ENCODE data around the gene PTK6.
A peak's percentile ranks its signal among the peaks of the same experiment; 100 is the strongest.

PTK6 gene

DNA sequence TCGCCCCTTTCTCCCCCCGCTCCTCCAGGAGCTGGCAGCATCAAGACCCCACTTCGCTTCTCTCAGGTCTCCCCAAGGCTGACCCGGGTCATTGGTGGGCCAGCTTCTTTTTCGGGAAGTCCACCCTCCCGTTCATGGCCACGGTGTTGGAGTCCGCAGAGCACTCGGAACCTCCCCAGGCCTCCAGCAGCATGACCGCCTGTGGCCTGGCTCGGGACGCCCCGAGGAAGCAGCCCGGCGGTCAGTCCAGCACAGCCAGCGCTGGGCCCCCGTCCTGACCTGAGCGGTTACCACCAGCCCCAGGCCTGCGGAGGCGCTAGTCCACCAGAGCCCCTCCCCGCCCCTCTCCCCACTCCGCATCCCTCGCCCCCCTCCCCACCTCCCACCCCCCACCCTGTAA is 15.6 kb downstream of the PTK6 start:
- H3K36me3 ChIP-seq (ENCODE audit: control insufficient read depth in 2 of 2, insufficient read depth in 1 of 2, low read length in 2 of 2): peaks cover 0 to 24% of the 10 kb centered on the region in 2 experiments; a peak in 1 of 3 replicates
- peak overlapping the region; percentile 71 for H3K4me3 ChIP-seq (ENCODE audit: low read depth, low read length)
- TF ChIP-seq ZNF214 (tag by site-specific recombination; IDR thresholded peaks at IDR 0.05; ENCODE audit: borderline replicate concordance) (no peak), GLIS2 (tag by site-specific recombination; IDR thresholded peaks at IDR 0.05) (no peak), ZNF302 (tag by site-specific recombination; IDR thresholded peaks at IDR 0.05; ENCODE audit: low read depth) (no peak), ZNF473 (tag by site-specific recombination; IDR thresholded peaks at IDR 0.05) (no peak), ZNF132 (tag by site-specific recombination; IDR thresholded peaks at IDR 0.05; ENCODE audit: borderline replicate concordance) (no peak), ZNF596 (tag by site-specific recombination; IDR thresholded peaks at IDR 0.05) (no peak), OVOL3 (tag by site-specific recombination; IDR thresholded peaks at IDR 0.05) (no peak), ZBTB8A (tag by site-specific recombination; IDR thresholded peaks at IDR 0.05) (no peak), ZNF529 (tag by site-specific recombination; IDR thresholded peaks at IDR 0.05; ENCODE audit: insufficient replicate concordance) (no peak)
- TF ChIP-seq, protein P1, sequence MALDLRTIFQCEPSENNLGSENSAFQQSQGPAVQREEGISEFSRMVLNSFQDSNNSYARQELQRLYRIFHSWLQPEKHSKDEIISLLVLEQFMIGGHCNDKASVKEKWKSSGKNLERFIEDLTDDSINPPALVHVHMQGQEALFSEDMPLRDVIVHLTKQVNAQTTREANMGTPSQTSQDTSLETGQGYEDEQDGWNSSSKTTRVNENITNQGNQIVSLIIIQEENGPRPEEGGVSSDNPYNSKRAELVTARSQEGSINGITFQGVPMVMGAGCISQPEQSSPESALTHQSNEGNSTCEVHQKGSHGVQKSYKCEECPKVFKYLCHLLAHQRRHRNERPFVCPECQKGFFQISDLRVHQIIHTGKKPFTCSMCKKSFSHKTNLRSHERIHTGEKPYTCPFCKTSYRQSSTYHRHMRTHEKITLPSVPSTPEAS (tag by site-specific recombination; IDR thresholded peaks at IDR 0.05): no peak
- TF ChIP-seq, protein P2, sequence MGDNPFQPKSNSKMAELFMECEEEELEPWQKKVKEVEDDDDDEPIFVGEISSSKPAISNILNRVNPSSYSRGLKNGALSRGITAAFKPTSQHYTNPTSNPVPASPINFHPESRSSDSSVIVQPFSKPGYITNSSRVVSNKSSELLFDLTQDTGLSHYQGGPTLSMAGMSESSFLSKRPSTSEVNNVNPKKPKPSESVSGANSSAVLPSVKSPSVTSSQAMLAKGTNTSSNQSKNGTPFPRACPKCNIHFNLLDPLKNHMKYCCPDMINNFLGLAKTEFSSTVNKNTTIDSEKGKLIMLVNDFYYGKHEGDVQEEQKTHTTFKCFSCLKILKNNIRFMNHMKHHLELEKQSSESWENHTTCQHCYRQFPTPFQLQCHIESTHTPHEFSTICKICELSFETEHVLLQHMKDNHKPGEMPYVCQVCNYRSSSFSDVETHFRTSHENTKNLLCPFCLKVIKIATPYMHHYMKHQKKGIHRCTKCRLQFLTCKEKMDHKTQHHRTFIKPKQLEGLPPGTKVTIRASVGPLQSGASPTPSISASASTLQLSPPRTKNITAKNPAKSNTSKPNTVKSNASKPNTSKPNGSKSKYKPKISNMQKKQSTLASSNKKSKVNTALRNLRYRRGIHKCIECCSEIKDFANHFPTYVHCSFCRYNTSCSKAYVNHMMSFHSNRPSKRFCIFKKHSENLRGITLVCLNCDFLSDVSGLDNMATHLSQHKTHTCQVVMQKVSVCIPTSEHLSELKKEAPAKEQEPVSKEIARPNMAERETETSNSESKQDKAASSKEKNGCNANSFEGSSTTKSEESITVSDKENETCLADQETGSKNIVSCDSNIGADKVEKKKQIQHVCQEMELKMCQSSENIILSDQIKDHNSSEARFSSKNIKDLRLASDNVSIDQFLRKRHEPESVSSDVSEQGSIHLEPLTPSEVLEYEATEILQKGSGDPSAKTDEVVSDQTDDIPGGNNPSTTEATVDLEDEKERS (tag by site-specific recombination; IDR thresholded peaks at IDR 0.05): no peak
- TF ChIP-seq, protein P3, sequence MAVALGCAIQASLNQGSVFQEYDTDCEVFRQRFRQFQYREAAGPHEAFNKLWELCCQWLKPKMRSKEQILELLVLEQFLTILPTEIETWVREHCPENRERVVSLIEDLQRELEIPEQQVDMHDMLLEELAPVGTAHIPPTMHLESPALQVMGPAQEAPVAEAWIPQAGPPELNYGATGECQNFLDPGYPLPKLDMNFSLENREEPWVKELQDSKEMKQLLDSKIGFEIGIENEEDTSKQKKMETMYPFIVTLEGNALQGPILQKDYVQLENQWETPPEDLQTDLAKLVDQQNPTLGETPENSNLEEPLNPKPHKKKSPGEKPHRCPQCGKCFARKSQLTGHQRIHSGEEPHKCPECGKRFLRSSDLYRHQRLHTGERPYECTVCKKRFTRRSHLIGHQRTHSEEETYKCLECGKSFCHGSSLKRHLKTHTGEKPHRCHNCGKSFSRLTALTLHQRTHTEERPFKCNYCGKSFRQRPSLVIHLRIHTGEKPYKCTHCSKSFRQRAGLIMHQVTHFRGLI (tag by site-specific recombination; IDR thresholded peaks at IDR 0.05): no peak
- TF ChIP-seq, protein P4, sequence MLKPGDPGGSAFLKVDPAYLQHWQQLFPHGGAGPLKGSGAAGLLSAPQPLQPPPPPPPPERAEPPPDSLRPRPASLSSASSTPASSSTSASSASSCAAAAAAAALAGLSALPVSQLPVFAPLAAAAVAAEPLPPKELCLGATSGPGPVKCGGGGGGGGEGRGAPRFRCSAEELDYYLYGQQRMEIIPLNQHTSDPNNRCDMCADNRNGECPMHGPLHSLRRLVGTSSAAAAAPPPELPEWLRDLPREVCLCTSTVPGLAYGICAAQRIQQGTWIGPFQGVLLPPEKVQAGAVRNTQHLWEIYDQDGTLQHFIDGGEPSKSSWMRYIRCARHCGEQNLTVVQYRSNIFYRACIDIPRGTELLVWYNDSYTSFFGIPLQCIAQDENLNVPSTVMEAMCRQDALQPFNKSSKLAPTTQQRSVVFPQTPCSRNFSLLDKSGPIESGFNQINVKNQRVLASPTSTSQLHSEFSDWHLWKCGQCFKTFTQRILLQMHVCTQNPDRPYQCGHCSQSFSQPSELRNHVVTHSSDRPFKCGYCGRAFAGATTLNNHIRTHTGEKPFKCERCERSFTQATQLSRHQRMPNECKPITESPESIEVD (tag by site-specific recombination; IDR thresholded peaks at IDR 0.05): no peak
- TF ChIP-seq, protein P5, sequence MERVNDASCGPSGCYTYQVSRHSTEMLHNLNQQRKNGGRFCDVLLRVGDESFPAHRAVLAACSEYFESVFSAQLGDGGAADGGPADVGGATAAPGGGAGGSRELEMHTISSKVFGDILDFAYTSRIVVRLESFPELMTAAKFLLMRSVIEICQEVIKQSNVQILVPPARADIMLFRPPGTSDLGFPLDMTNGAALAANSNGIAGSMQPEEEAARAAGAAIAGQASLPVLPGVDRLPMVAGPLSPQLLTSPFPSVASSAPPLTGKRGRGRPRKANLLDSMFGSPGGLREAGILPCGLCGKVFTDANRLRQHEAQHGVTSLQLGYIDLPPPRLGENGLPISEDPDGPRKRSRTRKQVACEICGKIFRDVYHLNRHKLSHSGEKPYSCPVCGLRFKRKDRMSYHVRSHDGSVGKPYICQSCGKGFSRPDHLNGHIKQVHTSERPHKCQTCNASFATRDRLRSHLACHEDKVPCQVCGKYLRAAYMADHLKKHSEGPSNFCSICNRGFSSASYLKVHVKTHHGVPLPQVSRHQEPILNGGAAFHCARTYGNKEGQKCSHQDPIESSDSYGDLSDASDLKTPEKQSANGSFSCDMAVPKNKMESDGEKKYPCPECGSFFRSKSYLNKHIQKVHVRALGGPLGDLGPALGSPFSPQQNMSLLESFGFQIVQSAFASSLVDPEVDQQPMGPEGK (tag by site-specific recombination; IDR thresholded peaks at IDR 0.05): no peak
- no peaks in the 10 kb centered on the region for H3K4me1 ChIP-seq (ENCODE audit: control insufficient read depth, insufficient read depth, low read length)
- H3K9me3 ChIP-seq (ENCODE audit: control insufficient read depth, insufficient read depth, low read depth, low read length): no peaks in the 10 kb centered on the region
- ChIA-PET POLR2A (interaction anchor here (0.6 to 2.4 kb wide), 8 partner anchors 9 to 219 kb away, joined by 3 to 12 read pairs (median 5); partner anchors contain the start of genes HELZ2 and PTK6), CTCF (interaction anchor here (0.6 to 1.8 kb wide), 3 partner anchors 13 to 302 kb away, joined by 3 to 9 read pairs (median 3); no protein-coding TSS in a partner anchor)
- peak overlapping the region; percentile 42; the same call in 1 of the 2 replicates for H3K27ac ChIP-seq (ENCODE audit: extremely low read depth, low read depth, low read length)

Data from HEK293 (cell line).